ENCODE results near the gene PIK3C2G. TPM values are rescaled to one million over a fixed set of nuclear protein-coding genes. Genes with fewer than 3 reads are reported as not detected.
A peak's percentile ranks its signal among the peaks of the same experiment; 100 is the strongest.

The PIK3C2G gene
- total and polyA plus RNA-seq, 8 donors: 0.29 to 191 (median 48.7) TPM

- intact Hi-C loops (cut with DNase I; ENCODE audit: low total_unique reads): no loop called here
- TF ChIP-seq POLR2A (IDR thresholded peaks at IDR 0.05): no peak
- TF ChIP-seq EP300 (IDR thresholded peaks at IDR 0.05): no peak
- no peak for TF ChIP-seq CTCF (IDR thresholded peaks at IDR 0.05)
- TF ChIP-seq POLR2AphosphoS5 (IDR thresholded peaks at IDR 0.05): no peak
- no peak for DNase-seq
- peaks cover 0 to 3% (median 0%) of the 10 kb centered on the region in 4 donors for H3K4me1 ChIP-seq
- H3K27me3 ChIP-seq: no peaks in the 10 kb centered on the region
- H3K36me3 ChIP-seq: peaks cover 0 to 2% (median under 1%) of the 10 kb centered on the region in 4 donors
- peak overlapping the region in 3 of 5 donors; percentile 26 to 57 (median 51) for H3K27ac ChIP-seq
- WGBS, 5 donors: 59 to 80% (median 70%) methylated on average over 3 of the region's 3 CpGs
- peaks cover 0 to 13% (median 4%) of the 10 kb centered on the region in 4 donors for H3K9me3 ChIP-seq
- peak overlapping the region; percentile 9 to 23 (median 14) for H3K4me3 ChIP-seq
Observed at GRCh38 chr12:18296909-18297280, 35.6 kb downstream of the PIK3C2G start.

- 92 to 98% (median 93%) methylated on average over 1 of the region's 1 CpG for WGBS, 5 donors
- Histone ChIP-seq H3K4me3 (no peak overlapping the region), H3K27me3 (no peaks in the 10 kb centered on the region), H3K36me3 (peaks cover 0 to 7% (median 3%) of the 10 kb centered on the region in 4 donors), H3K9me3 (peaks cover 0 to 17% (median 7%) of the 10 kb centered on the region in 4 donors), H3K27ac (no peak overlapping the region), H3K4me1 (peaks cover 0 to 3% (median 0%) of the 10 kb centered on the region in 4 donors)
- TF ChIP-seq CTCF (IDR thresholded peaks at IDR 0.05) (no peak), EP300 (IDR thresholded peaks at IDR 0.05) (no peak), POLR2AphosphoS5 (IDR thresholded peaks at IDR 0.05) (no peak), POLR2A (IDR thresholded peaks at IDR 0.05) (no peak)
- no peak for DNase-seq
- intact Hi-C loops (cut with DNase I; ENCODE audit: low total_unique reads): no loop called here
Observed at GRCh38 chr12:18297902-18298301, 36.6 kb downstream of the PIK3C2G start.

- no peaks in the 10 kb centered on the region for H3K27me3 ChIP-seq
- no peak overlapping the region for H3K27ac ChIP-seq
- intact Hi-C loops (cut with DNase I; ENCODE audit: low total_unique reads): no loop called here
- no peaks in the 10 kb centered on the region for H3K4me1 ChIP-seq
- no peak for TF ChIP-seq CTCF (IDR thresholded peaks at IDR 0.05)
- TF ChIP-seq POLR2A (IDR thresholded peaks at IDR 0.05): no peak
- TF ChIP-seq EP300 (IDR thresholded peaks at IDR 0.05): no peak
- TF ChIP-seq POLR2AphosphoS5 (IDR thresholded peaks at IDR 0.05): no peak
- no peak overlapping the region for H3K4me3 ChIP-seq
- 84 to 90% (median 88%) methylated on average over 5 of the region's 5 CpGs for WGBS, 5 donors
- H3K36me3 ChIP-seq: peaks cover 0 to 7% (median 3%) of the 10 kb centered on the region in 4 donors
- H3K9me3 ChIP-seq: peaks cover 0 to 17% (median 7%) of the 10 kb centered on the region in 4 donors
- no peak for DNase-seq
Observed at GRCh38 chr12:18302809-18303430, 41.6 kb downstream of the PIK3C2G start.

- no peaks in the 10 kb centered on the region for H3K27me3 ChIP-seq
- TF ChIP-seq EP300 (IDR thresholded peaks at IDR 0.05) (no peak), POLR2AphosphoS5 (IDR thresholded peaks at IDR 0.05) (no peak), CTCF (IDR thresholded peaks at IDR 0.05) (no peak), POLR2A (IDR thresholded peaks at IDR 0.05) (no peak)
- DNase-seq: no peak
- intact Hi-C loops (cut with DNase I; ENCODE audit: low total_unique reads): no loop called here
- 33 to 81% (median 46%) methylated on average over 1 of the region's 1 CpG for WGBS, 5 donors
- H3K36me3 ChIP-seq: peaks cover 0 to 7% (median 3%) of the 10 kb centered on the region in 4 donors
- H3K4me1 ChIP-seq: no peaks in the 10 kb centered on the region
- no peak overlapping the region for H3K27ac ChIP-seq
- H3K9me3 ChIP-seq: peaks cover 0 to 17% (median 7%) of the 10 kb centered on the region in 4 donors
- no peak overlapping the region for H3K4me3 ChIP-seq
Observed at GRCh38 chr12:18304609-18305008, 43.3 kb downstream of the PIK3C2G start.

All from stomach (tissue), 9 donors.